ENCODE results near the gene NACC2.

NACC2 gene

GRCh38 chr9:136010615-136011361, 84.3 kb downstream of the NACC2 start:
- DNase-seq (ENCODE audit: low spot score) = no peak

- no peak for DNase-seq (ENCODE audit: low spot score)
Measured at GRCh38 chr9:136010176-136010575, 84.9 kb downstream of the NACC2 start.

GRCh38 chr9:136009516-136009915, 85.6 kb downstream of the NACC2 start:
- DNase-seq (ENCODE audit: low spot score) = no peak

- DNase-seq (ENCODE audit: low spot score) = no peak
Measured at GRCh38 chr9:136008693-136008997, 86.4 kb downstream of the NACC2 start.

GRCh38 chr9:136007934-136008692, 87.0 kb downstream of the NACC2 start:
- no peak for DNase-seq (ENCODE audit: low spot score)

- DNase-seq (ENCODE audit: low spot score) = no peak
Measured at GRCh38 chr9:136007276-136007933, 87.7 kb downstream of the NACC2 start.

GRCh38 chr9:136006169-136006568, 88.9 kb downstream of the NACC2 start:
- no peak for DNase-seq (ENCODE audit: low spot score)

GRCh38 chr9:136004712-136005111, 90.4 kb downstream of the NACC2 start:
- no peak for DNase-seq (ENCODE audit: low spot score)

GRCh38 chr9:136004219-136004618, 90.9 kb downstream of the NACC2 start:
- DNase-seq (ENCODE audit: low spot score) = no peak

GRCh38 chr9:136003411-136004218, 91.5 kb downstream of the NACC2 start:
- no peak for DNase-seq (ENCODE audit: low spot score)

- DNase-seq (ENCODE audit: low spot score) = no peak
Measured at GRCh38 chr9:136002881-136003280, 92.2 kb downstream of the NACC2 start.

GRCh38 chr9:136002215-136002614, 92.9 kb downstream of the NACC2 start:
- DNase-seq (ENCODE audit: low spot score) = no peak

- DNase-seq (ENCODE audit: low spot score) = no peak
Measured at GRCh38 chr9:136001231-136001630, 93.9 kb downstream of the NACC2 start.

- no peak for DNase-seq (ENCODE audit: low spot score)
Measured at GRCh38 chr9:135998410-135999071, 96.5 kb downstream of the NACC2 start.

- DNase-seq (ENCODE audit: low spot score) = no peak
Measured at GRCh38 chr9:135998016-135998380, 97.1 kb downstream of the NACC2 start.

- DNase-seq (ENCODE audit: low spot score) = no peak
Measured at GRCh38 chr9:135997090-135998015, 97.7 kb downstream of the NACC2 start.

GRCh38 chr9:135995816-135996215, 99.3 kb downstream of the NACC2 start:
- DNase-seq (ENCODE audit: low spot score) = no peak

GRCh38 chr9:135994501-135995192, 100.4 kb downstream of the NACC2 start:
- no peak for DNase-seq (ENCODE audit: low spot score)

GRCh38 chr9:135993765-135994500, 101.2 kb downstream of the NACC2 start:
- no peak for DNase-seq (ENCODE audit: low spot score)

GRCh38 chr9:135993409-135993742, 101.7 kb downstream of the NACC2 start:
- no peak for DNase-seq (ENCODE audit: low spot score)
